Endothelial cell of umbilical vein (primary cell): ENCODE measurements around the gene TNFAIP8L1.

ENCODE experiments used
- POLR2A ChIP-seq: IDR thresholded peaks from 2 replicates; pipeline ENCODE4 v1.6.1; 2012; ENCODE audit warnings: low read depth, mild to moderate bottlenecking, control low read depth, low read length
- TF ChIP-seq, protein P1 (sequence below), 2 donors: IDR thresholded peaks; 1 replicate in 1 of 2; 2 replicates in 1 of 2; pipeline ENCODE4 v1.5.1; 2011; ENCODE audit warnings: low read length in 2 of 2, mild to moderate bottlenecking in 2 of 2, moderate library complexity in 2 of 2, control low read depth in 1 of 2, inconsistent platforms in 1 of 2, low read depth in 1 of 2; ENCODE audit not compliant: insufficient read depth in 1 of 2; ENCODE audit errors: extremely low read depth in 1 of 2

DNA sequence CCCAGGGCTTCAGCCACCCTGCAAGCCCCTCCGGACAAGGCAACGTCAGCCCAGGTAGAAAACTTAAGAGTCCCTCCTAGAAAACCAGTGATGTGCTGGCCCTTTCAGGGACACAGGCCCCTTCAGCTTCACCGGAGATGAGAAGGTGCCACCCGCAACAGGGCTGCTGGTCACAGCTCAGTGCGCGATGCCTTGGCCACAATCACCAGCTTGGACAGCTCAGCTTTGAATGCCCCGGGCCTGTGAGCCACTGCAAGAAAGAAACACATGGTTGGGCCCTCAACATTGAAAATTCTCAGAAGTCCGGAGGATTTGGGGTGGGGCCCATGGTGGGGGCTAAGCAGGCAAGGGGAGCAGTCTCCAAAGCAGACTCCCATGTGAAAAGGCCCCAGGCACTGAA, 18.5 kb downstream of the TNFAIP8L1 start:
- no peak for TF ChIP-seq POLR2A
- TF ChIP-seq, protein P1, sequence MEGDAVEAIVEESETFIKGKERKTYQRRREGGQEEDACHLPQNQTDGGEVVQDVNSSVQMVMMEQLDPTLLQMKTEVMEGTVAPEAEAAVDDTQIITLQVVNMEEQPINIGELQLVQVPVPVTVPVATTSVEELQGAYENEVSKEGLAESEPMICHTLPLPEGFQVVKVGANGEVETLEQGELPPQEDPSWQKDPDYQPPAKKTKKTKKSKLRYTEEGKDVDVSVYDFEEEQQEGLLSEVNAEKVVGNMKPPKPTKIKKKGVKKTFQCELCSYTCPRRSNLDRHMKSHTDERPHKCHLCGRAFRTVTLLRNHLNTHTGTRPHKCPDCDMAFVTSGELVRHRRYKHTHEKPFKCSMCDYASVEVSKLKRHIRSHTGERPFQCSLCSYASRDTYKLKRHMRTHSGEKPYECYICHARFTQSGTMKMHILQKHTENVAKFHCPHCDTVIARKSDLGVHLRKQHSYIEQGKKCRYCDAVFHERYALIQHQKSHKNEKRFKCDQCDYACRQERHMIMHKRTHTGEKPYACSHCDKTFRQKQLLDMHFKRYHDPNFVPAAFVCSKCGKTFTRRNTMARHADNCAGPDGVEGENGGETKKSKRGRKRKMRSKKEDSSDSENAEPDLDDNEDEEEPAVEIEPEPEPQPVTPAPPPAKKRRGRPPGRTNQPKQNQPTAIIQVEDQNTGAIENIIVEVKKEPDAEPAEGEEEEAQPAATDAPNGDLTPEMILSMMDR (IDR thresholded peaks at IDR 0.05; ENCODE audit: extremely low read depth in 1 of 2, insufficient read depth in 1 of 2, low read depth in 1 of 2, low read length in 2 of 2), result no peak
